GM18870 (cell line): ENCODE data around the gene MAGT1.
"Not testable (repeated sequence)": the region's sequence is repeated elsewhere in the genome, so short reads cannot be mapped to it uniquely, and the experiment has no call there.

Experiments used
- ATAC-seq: cut with Tn5 transposase; IDR thresholded peaks from one replicate; pipeline ENCODE4 v1.9.1; 2021; ENCODE audit warnings: moderate library complexity; ENCODE audit not compliant: unreplicated experiment

Gene MAGT1

GRCh38 chrX:77894921-77895886 is at the start of gene MAGT1:
Gene MAGT1, minus strand, starts transcription at chrX:77895435. Its CDS starts 25 bp downstream, at chrX:77895410.
- ATAC-seq, result peak; percentile 83

- not testable (repeated sequence) for ATAC-seq
Measured at GRCh38 chrX:77945031-77945430, 49.8 kb upstream of the MAGT1 start.

- ATAC-seq, result no peak
Measured at GRCh38 chrX:77938083-77938680, 42.9 kb upstream of the MAGT1 start.

DNA sequence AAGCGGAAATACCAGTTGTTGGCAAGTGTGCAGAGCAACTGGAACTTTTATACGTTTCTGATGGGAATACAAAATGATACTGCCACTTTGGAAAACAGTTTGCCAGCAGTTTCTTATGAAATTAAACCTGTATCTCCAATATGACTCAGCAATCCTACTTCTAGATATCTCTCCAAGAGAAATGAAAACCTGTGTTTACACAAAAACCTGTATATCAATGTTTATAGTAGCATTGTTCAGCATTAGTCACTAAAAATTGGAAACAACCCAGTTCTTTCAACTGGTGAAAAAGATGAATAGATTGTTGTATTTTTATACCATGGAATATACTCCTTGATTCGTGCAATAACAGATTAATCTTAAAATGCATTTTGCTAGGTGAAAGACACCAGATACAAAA is 42.1 kb upstream of the MAGT1 start:
- no peak for ATAC-seq

GRCh38 chrX:77936299-77936698 is 41.1 kb upstream of the MAGT1 start:
- no peak for ATAC-seq

DNA sequence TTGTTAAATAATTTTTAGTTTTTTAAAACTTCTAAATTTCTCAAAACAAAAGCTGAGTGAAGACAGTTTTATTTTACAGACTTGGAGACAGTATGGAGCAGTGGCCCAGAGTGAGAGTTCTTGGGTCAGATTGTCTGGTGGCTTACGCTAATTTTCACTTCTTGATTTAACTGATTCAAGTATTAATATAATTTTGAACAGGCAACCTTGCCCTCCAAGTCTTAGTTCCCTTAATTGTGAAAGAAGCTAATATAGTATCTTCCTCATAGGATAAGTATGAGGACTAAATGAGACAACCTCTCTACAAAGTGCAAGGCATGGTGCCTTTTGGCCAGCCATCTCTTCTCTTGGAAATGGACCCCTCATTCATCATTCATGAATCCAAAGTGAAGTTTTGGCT is 40.7 kb upstream of the MAGT1 start:
- ATAC-seq, result no peak

- ATAC-seq, result no peak
Measured at GRCh38 chrX:77930581-77930980, 35.3 kb upstream of the MAGT1 start.

- ATAC-seq, result no peak
Measured at GRCh38 chrX:77925764-77926163, 30.5 kb upstream of the MAGT1 start.

GRCh38 chrX:77924320-77924859 is 29.2 kb upstream of the MAGT1 start:
- no peak for ATAC-seq

DNA sequence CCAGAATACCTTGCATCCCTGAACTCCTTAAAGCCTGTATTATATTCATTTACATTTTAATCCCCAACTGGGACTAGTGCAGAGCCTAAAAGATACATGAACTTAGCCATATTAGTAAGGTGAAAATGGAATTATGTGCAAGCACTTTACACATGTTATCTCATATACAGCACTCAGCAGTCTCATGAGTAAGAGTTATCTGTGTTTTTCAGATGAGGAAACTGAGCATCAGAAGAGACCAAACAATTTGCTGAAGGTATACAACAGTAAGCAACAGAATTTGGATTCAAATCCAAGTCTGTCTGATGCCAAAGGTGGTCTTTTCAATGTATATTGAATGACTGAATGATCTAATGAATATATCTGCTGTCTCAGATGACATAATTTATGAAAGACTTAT is 27.6 kb upstream of the MAGT1 start:
- ATAC-seq, result no peak

DNA sequence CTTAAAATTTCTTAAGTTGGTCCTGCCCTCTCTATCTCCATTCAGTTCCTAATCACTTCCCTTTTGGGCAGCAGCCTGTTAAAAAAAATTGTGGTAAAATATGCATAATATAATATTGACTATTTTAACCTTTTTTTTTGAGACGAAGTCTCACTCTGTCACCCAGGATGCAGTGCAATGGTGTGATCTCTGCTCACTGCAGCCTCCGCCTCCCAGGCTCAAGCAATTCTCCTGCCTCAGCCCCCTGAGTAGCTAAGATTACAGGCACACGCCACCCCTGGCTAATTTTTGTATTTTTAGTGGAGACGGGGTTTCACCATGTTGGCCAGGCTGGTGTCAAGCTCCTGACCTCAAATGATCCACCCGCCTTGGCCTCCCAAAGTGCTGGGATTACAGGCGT is 24.1 kb upstream of the MAGT1 start:
- not testable (repeated sequence) for ATAC-seq

DNA sequence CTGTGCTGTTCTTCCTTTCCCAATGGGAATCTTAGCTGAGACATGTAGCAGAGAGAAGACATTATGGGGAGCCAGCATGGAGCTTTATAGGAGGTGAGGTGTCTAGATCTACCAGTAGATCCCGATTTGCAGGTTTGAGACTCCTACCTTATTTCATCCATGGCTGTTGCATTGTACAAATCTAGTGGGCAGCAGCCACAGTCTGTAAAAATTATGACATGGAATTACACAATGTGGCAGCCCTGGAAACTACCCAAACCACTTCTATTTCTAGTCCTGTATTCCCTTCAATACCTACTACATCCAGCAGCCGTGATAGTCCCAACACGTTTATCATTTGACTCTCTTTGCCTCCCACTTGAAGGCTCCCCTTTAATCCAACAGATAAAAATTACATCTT is 23.3 kb upstream of the MAGT1 start:
- ATAC-seq, result no peak

GRCh38 chrX:77917294-77917933 is 22.2 kb upstream of the MAGT1 start:
- ATAC-seq, result no peak

DNA sequence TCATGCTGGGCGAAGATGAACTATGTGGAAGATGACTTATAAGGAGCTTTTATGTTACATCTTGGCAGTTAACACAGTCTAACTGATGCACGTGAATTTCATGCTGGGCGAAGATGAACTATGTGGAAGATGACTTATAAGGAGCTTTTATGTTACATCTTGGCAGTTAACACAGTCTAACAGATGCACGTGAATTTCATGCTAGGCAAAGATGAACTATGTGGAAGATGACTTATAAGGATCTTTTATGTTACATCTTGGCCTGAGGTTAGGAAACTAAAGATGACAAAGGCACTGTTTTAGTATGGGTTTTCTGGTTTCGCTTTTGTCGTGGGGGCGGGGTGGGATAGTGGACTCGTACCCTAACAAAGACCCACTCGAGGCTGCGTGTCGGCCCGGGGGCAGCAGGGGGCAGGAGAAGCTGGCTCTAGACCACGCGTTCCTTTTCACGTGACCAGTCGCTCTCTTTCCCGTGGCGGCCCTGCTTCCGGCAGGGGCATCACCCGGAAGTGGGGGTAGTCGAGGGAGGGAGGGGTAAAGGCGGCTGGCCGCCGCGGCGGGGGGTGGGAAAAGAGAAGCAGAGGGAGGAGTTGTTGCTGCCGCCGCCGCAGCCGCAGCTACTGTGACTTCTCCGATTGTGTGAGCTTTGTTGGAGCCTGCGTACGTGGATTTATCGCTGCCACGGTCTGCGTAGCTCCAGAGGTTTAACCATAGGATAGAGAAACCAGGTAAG is 15.0 kb upstream of the MAGT1 start, which contains the start of gene ATP7A:
ATP7A (plus strand) TSS at position 586 of the 733 bp plus-strand sequence. CDS start 60,949 bp downstream, outside the sequence.
- ATAC-seq, result peak; percentile 79

GRCh38 chrX:77901506-77901905 is 6.3 kb upstream of the MAGT1 start:
- no peak for ATAC-seq

- ATAC-seq, result no peak
Measured at GRCh38 chrX:77900688-77901087, 5.5 kb upstream of the MAGT1 start.

DNA sequence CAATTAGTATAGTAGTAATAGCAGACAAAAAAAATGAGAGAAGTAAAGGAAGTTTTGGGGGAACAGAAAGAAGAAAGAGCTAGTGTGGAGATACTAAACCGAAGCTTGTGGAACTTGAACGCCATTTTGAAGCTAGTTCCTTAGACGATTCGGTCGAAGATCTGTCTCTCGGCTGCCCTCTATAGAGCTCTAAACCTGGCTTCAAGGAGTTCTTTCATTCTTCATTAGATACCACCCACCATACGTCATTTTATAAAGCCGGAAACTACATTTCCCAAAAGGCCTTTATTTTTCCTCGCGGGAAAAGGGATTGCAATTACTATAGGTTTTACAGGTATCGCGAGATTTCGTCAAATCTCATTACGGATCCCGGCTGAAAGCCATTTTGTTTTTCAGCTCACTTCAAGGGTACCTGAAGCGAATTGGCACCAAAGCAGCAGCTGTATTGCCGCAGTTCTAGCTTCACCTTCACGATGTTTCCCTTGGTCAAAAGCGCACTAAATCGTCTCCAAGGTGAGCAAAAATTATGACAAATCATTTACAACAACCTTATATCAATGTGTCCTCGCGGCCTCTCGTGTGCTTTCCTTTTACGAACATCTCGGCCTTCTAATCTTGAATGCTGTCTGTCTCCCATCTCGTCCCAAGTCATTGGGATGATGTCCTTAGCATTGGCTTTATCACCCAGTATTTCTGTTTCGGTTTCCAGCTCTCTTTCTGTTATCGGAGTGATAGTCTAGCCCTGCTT is 4.0 kb upstream of the MAGT1 start, which contains the start of gene COX7B:
COX7B (plus strand) TSS at position 388 of the 748 bp plus-strand sequence; CDS start at position 474, 86 bp downstream.
- peak; percentile 72 for ATAC-seq

GRCh38 chrX:77893713-77894112 is 1.5 kb downstream of the MAGT1 start:
- ATAC-seq, result no peak

- ATAC-seq, result no peak
Measured at GRCh38 chrX:77892887-77893286, 2.3 kb downstream of the MAGT1 start.

DNA sequence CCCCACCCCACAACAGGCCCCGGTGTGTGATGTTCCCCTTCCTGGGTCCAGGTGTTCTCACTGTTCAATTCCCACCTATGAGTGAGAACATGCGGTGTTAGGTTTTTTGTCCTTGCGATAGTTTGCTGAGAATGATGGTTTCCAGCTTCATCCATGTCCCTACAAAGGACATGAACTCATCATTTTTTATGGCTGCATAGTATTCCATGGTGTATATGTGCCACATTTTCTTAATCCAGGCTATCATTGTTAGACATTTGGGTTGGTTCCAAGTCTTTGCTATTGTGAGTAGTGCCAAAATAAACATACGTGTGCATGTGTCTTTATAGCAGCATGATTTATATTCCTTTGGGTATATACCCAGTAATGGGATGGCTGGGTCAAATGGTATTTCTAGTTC is 13.8 kb downstream of the MAGT1 start:
- not testable (repeated sequence) for ATAC-seq
